Skin of body (tissue), 2 donors: ENCODE measurements around the gene PTPN22. TPM values are rescaled to one million over a fixed set of nuclear protein-coding genes. Genes with fewer than 3 reads are reported as not detected.

Experiments
- DNase-seq: peaks from one replicate; lab custom pipeline; 2025; lab: John Stamatoyannopoulos, UW
- total RNA-seq: library from RNA; depleted of rRNA; stranded (reverse); fragments of >200 nt; gene quantifications from one replicate; pipeline ENCODE4 v1.2.3, GENCODE V29; 2014

The PTPN22 gene
- total RNA-seq, 1 donor from 2014 or later: 2.6 TPM

DNA sequence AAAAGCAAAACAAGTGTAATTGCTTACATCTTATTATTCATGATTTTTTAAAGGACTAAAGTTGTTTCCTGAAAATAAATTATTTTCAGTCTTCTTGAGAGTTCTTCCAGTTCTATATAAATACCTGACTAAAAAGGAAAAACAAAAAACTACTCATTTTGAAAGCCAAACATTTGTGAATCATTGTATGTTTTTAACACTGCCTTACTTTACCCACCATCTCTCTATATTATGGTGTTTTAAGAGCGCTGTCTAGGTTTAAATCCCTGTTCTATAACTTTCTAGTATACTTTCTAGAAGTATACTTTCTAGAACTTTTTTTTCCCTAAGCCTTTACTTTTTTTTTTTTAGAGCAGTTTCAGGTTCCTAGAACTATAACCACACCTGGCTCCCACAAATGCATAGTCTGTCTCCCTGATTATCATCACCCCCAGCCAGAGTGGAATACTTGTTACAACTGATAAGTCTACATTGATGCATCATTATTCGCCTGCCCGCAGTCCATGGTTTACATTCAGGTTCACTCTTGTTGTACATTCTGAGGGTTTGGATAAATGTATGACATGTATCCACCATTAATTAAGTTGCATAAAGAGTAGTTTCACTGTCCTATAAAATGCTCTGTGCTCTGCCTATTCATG, 69.0 kb downstream of the PTPN22 start:
- no peak for DNase-seq

GRCh38 chr1:113800487-113800886, 71.0 kb downstream of the PTPN22 start:
- DNase-seq: no peak

DNA sequence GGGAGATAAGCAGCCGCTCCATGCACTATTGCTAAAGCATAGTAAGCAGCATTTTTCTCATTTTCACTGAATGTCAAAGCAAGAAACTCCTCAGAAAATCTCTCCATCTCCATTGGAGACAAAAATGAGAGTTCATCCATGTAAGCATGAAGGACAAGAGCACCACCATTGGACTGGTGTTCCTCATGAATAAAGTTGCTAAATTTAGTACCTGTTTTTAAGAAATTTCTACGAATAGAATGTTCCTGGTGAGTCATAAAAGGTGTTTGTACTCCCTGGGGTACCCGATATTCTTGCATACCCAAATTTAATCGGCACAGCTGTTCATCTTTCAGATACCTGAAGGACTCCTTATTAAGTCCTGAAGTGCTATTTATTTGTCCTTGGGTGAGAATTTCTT, 74.0 kb downstream of the PTPN22 start:
- no peak for DNase-seq

- DNase-seq: no peak
These were observed 77.4 kb downstream of the PTPN22 start for GRCh38 chr1:113793878-113794834.

- DNase-seq: no peak
These were observed 78.5 kb downstream of the PTPN22 start for GRCh38 chr1:113792986-113793385.

DNA sequence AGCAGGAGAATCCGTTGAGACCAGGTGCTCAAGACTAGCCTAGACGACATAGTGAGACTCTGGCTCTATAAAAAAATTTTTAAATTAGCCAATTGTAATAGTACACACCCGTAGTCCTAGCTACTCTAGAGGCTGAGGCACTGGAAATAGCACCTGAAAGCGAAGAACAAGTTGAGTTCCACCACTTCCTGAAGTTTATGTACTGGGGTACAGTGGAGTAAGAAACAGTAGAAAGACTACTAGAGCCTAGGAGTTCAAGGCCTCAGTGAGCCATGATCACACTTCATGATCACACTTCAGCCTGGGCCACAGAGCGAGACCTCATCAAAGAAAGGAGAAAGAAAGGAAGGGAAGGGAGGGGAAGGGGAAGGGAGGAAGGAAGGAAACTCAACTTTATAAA, 79.0 kb downstream of the PTPN22 start:
- DNase-seq: no peak

DNA sequence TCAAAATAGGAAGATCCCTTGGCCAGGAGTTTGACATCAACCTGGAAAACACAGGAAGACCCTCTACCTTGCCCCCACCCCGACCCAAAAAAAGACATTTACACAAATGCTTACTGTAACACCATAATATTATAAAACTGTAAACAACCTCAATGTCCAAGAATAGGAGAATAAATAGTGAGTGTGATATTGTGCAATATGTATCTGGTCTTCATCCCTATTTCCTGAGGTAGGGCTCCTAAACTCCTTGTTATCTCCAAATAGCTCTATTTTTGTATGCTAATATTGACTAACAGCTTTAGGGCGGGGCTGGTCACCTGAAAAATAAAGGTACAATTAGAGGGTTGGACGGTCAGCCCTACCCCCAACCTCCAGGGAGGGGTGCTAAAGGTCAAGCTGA, 82.7 kb downstream of the PTPN22 start:
- no peak for DNase-seq

DNA sequence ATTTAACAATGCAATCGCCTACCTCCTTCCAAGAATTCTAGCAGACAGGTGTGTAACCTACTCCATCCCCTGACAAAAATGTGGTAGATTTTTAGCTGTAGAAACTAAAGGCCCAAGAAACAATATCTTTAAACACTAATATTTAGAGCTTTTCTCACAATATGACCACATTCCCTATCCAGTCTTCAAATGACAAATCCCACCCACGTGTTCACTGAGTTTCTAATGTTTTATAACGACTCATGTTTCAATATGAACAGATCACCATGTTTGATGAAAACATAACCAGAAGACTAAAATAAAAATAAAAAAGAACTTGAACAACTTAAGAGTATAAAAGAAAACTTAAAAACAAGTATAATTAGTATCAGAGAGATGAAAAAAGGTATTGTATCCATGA, 83.8 kb downstream of the PTPN22 start:
- no peak for DNase-seq

DNA sequence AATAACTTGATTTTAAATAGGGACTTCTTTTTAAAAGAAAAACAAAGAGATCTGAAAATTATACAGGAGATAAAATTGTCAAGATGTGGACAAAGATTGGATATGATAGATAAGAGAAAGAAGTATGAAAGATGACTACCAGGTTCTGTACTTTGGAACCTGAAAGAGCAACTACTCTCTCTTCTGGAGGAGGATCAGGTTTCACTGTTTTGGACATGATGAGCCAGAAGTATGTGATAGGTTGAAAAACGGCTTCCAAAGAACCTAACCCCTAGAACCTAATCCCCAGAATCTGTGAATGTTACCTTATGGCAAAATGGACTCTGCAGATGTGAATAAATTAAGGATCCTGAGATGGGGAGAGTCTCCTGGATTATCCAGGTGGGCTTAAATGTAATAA, 85.4 kb downstream of the PTPN22 start:
- no peak for DNase-seq

GRCh38 chr1:113784104-113784779, 87.3 kb downstream of the PTPN22 start:
- DNase-seq: no peak

GRCh38 chr1:113783254-113784103, 88.0 kb downstream of the PTPN22 start:
- DNase-seq: peak; percentile 1

DNA sequence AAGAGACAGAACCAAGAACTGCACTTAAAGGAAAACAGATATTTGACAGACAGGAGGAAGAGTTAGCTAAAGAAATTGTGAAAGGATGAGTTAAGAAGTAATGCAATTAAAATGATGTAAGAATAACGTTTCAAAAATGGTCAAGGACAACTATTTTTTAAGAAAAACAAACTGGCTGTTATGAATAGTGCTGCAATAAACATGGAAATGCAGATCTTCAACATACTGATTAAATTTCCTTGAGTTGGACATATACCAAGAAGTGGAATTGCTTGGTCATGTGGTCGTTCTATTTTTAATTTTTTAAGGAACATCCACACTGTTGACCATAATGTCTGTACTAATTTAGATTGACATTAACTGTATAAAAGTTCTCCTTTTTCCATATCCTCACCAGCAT, 89.1 kb downstream of the PTPN22 start:
- no peak for DNase-seq

GRCh38 chr1:113780374-113781146, 91.0 kb downstream of the PTPN22 start:
- no peak for DNase-seq

DNA sequence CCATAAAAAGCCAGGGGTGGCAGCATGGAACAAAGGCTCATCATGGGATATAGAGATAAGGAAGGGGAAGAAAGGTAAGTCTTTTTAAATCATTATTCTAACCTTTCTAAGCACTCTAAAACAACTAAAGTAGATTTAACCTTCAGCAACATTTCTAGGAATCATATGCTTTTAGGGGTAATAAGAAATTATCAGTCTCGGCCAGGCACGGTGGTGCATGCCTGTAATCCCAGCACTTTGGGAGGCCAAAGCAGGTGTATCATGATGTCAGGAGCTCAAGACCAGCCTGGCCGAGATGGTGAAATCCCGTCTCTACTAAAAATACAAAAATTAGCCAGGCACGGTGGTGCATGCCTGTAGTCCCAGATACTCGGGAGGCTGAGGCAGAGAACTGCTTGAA, 92.0 kb downstream of the PTPN22 start:
- DNase-seq: no peak

DNA sequence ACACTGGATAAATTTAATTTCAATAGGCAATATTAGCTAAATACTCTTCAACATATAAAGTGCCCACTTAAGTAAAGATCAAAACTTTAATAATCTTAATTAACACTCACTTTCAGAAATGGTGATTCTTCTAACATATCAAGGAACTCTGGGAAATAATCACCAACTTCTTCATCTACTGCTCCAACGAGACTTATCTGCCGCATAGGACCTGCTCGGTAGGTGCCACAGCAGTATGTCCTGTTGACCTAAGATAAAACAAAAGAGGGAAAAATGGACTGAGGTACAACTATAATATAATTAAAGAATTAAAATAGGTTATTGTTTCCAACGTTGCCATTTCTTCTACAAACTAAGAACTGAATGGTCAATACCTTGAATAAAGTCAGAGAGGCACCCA, 94.0 kb downstream of the PTPN22 start:
- no peak for DNase-seq

GRCh38 chr1:113770031-113770430, 101.5 kb downstream of the PTPN22 start:
- no peak for DNase-seq

DNA sequence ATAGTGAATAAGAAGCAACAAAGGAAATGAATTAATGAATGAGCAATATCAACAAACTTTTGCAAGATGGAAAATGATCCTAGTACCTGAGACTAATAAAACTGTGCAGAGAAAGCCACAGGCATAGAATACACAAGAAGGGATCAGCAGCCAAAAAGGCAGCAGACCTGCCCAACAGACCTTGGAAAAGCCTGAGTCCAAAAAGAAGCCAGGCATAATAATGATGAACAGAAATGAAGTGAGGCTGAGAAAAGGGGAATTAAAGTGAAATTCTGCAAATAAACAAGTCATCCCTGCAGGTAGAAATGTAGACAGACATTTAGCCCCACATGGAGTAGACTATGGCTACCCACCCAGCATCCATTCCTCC, 101.9 kb downstream of the PTPN22 start:
- no peak for DNase-seq

DNA sequence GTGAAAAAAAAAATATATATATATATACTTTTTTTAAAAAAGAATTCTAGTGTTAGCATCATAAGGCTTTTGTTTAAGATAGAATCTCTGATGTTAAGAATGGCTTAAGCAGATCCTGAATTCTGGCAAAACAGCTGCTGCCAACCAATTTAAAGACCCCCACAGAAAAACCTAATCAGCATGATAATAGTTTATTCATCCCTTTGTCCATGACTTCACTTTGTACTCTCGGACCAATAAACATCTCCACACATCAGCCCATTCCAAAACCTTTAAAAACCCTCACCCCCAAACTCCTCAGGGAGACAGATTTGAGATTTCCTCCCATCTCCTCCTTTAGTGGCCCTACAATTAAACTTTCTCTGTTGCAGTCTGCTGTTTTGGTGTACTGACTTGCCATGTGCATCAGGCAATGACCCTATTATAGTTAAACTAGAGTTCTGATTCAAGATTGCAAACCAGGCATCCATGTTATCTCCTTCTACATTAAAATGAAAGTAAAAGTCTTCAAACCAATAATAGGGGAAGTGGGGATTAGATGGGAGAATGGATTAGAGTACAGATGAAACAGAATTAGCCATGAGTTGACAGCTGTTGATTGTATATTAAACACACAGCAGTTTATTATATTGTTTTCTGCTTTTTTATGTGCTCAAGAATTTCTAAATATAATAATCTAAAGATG, 102.5 kb downstream of the PTPN22 start:
- no peak for DNase-seq

GRCh38 chr1:113765306-113766230, 105.9 kb downstream of the PTPN22 start:
- DNase-seq: no peak
